Stimulated activated naive CD8-positive, alpha-beta T cell treated with anti-CD3 and anti-CD28 coated beads, Interleukin-15, amount 100 ng/mL, for 72 hours (primary cell): ENCODE measurements around the gene PLXND1.

Experiments used
- ATAC-seq: fragments of 150-1000 bp; cut with Tn5 transposase; 2 replicates; pipeline ENCODE4 v1.10.0; 2021; ENCODE audit warnings: mild to moderate bottlenecking, moderate library complexity
- DNase-seq, 2 donors: peaks; one replicate each; pipeline ENCODE4 v3.0.0; 2021 to 2022
- H3K27ac Mint-ChIP-seq, 2 donors: one replicate each; pipeline ENCODE4 v1.8.0; 2022; ENCODE audit warnings: mild to moderate bottlenecking in 2 of 2, mixed read lengths in 2 of 2, moderate library complexity in 2 of 2
- H3K27me3 Mint-ChIP-seq: one replicate; pipeline ENCODE4 v1.8.0; 2022; ENCODE audit warnings: mixed read lengths
- H3K4me1 Mint-ChIP-seq: one replicate; pipeline ENCODE4 v1.8.0; 2022; ENCODE audit warnings: mild to moderate bottlenecking, mixed read lengths
- H3K4me3 Mint-ChIP-seq, 2 donors: one replicate each; pipeline ENCODE4 v1.8.0; 2022; ENCODE audit warnings: mild to moderate bottlenecking in 2 of 2, mixed read lengths in 2 of 2, moderate library complexity in 1 of 2
- H3K9me3 Mint-ChIP-seq, 2 donors: one replicate each; pipeline ENCODE4 v1.8.0; 2022; ENCODE audit warnings: mixed read lengths in 2 of 2

PLXND1 gene

DNA sequence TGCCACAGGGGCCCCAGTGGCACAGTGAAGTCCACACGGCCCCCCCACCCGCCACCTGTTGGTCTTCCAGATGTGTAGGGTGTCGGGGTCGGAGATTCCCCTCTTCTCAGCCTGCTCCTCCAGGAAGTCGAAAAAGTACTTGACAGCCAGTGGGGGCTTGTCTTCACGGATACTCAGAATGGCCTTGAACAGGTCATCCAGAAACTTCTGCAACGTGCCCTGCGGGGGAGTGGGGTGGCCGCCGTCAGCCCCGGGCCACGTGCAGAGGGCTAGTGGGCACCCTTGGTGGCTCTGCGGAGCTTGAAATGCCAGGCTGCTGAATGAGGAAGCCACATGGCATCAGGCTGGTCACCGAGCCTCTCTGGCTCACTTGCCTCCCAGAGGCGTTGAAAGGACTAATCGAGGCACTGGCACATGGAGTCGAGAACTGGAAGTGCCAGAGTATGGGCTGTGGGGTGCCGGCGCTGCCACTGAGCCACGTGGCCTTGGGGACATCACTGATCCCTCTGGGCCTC, 46.9 kb downstream of the PLXND1 start:
- Mint-ChIP-seq H3K27ac (no peak overlapping the region), H3K4me1 (peaks cover 7% of the 10 kb centered on the region), H3K27me3 (peaks cover 6% of the 10 kb centered on the region), H3K9me3 (no peaks in the 10 kb centered on the region), H3K4me3 (no peak overlapping the region)
- DNase-seq (no peak), ATAC-seq (no peak)

DNA sequence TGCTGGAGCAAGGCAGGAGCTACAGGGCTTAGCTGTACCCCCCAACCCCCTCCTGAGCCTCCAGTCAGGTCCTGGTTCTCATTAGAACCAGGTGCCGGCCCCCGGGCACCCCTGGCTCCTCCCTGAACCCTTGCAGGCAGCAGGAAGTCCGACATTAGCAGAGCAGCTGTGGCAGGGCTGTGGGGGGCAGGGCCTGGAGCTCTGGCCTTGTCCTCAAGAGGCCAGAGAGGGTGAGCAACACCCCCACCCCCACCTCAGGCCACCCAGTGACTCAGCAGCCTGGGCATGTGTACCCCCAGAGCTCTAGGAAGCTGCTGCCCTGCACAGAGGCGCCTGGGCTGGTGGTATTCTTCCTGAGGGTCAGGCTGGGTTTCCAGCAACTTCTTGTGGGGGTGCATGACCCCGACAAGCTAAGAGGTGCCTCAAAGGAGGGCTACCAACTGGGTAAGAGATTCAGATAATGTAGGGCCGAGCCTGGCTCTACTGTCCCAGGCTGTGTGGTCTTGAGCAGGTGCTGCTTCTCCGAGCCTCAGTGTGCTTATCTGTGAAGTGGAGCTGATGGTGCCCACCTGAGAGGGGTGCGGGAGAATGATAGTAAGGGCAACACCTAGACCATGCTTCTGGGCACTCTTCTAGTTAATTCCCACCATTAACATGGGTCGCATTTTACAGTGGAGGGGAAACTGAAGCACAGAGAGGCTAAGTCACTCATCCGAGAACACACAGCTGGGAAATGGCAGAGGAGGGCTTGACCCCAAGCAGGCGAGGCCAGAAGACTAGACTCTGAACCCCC, 47.5 kb downstream of the PLXND1 start:
- ATAC-seq (no peak), DNase-seq (no peak)
- H3K27ac Mint-ChIP-seq = peak overlapping the region in 1 of 2 donors; percentile 46
- H3K4me1 Mint-ChIP-seq = peaks cover 13% of the 10 kb centered on the region
- no peaks in the 10 kb centered on the region for H3K9me3 Mint-ChIP-seq
- peaks cover 12% of the 10 kb centered on the region for H3K27me3 Mint-ChIP-seq
- H3K4me3 Mint-ChIP-seq = no peak overlapping the region

DNA sequence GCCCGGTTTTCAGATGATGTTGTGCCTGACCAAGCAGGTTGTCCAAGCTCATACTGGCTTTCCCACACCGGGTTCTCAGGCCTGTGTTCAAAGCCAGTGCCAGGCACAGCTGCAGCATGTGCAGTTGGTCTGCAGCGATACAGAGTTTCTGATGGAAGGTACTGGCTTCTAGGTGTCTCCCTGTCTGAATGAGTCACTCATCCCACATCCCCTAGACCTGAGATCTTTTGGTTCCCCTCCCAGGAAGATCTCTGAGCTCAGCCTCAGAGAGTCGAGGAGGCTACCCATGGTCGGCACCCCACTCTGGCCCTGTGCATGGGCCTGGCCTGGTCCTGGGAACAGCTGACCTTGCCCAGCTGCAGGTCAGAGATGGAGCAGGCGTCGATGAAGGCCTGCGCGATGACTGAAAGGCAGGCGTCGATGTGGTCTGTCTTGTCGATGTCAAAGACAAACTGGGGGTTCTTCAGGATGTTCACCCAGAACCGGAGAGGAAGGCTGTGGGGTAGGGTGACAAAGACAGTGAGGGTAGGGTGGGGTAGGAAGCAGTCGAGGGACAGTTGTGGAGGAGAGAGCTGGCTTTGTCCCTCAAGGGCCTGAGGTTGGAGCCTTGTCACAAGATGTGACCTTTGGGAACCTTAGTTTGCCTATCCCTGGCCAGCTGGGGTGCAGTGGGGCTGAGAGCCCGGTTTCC, 48.2 kb downstream of the PLXND1 start:
- DNase-seq (no peak), ATAC-seq (no peak)
- peaks cover 14% of the 10 kb centered on the region for H3K4me1 Mint-ChIP-seq
- H3K27me3 Mint-ChIP-seq = peaks cover 14% of the 10 kb centered on the region
- no peaks in the 10 kb centered on the region for H3K9me3 Mint-ChIP-seq
- H3K4me3 Mint-ChIP-seq = no peak overlapping the region
- H3K27ac Mint-ChIP-seq = no peak overlapping the region

DNA sequence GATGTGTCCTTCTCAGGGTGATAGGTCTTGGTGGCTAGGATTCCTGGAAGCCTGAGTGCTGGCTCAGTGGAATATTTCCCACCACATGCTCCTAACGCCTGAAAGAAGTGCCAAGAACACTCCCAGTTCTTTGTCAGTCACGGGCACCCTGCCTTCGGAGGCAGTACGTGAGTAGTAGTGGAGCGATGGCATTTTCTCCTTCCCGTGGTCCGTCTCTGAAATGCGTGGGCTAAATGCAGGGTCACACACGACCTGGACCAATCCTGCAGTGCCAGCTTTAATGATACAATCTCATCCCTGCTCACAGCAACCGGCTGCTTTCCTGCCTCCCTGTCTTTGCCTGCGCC, 49.0 kb downstream of the PLXND1 start:
- H3K27me3 Mint-ChIP-seq = peaks cover 21% of the 10 kb centered on the region
- peaks cover 19% of the 10 kb centered on the region for H3K4me1 Mint-ChIP-seq

DNA sequence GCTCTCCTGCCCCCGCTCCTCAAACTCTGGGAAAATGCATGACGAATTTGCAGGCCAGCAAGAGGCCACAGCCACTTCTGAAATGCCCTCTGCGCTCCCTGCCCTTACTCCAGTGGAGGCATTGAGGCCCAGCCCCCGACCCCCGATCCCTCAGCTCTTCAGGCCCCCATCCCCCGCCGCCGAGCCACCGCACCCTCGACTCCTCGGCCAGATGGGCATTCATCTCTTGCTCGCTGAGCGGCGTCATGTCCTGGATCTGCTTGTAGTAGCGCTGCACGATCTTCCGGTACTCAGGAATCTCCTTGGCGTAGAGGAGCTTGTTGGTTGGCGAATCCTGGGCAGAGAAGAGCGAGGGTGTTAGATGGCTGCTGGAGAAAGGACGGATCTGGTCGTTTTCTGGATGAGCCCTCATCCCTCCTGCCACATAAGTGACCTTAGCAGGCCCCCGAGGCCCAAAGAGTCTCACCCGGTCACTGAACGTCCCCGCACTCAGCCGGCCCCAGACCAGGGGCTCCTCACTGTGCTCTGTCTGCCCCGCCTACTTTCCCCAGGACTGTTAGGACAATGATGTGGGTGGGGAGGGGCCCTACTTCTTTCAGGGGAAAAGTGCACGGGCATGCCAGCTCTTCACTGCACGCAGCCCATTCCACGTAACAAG, 49.5 kb downstream of the PLXND1 start:
- H3K4me3 Mint-ChIP-seq = no peak overlapping the region
- peaks cover 19% of the 10 kb centered on the region for H3K4me1 Mint-ChIP-seq
- ATAC-seq = no peak
- no peaks in the 10 kb centered on the region for H3K9me3 Mint-ChIP-seq
- H3K27ac Mint-ChIP-seq = peak overlapping the region in 1 of 2 donors; percentile 33
- H3K27me3 Mint-ChIP-seq = peaks cover 23% of the 10 kb centered on the region
- no peak for DNase-seq

More for the DNA sequence above, 49.0 kb downstream of the PLXND1 start:
- H3K4me3 Mint-ChIP-seq = no peak overlapping the region
- ATAC-seq (no peak), DNase-seq (no peak)
- no peak overlapping the region for H3K27ac Mint-ChIP-seq
- H3K9me3 Mint-ChIP-seq = no peaks in the 10 kb centered on the region

DNA sequence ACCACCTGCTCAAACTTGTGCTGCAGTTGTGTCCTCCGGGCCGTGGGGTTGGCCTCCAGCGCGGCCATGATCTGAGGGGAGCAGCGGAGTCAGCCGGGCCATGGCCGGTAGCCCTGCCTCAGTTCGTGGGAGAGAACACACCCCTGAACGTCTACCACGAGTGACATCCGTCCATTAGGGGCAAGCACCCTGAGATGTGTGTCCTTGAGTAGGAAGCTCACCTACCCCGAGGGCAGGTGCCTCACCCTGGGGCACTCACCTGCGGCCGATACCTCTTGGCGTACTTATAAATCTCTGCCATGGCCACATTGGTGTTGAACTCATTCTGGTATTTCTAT, 50.1 kb downstream of the PLXND1 start:
- peaks cover 19% of the 10 kb centered on the region for H3K4me1 Mint-ChIP-seq
- H3K27me3 Mint-ChIP-seq = peaks cover 23% of the 10 kb centered on the region
- DNase-seq = no peak
- H3K27ac Mint-ChIP-seq = no peak overlapping the region
- H3K9me3 Mint-ChIP-seq = no peaks in the 10 kb centered on the region
- ATAC-seq = peak; percentile 4
- H3K4me3 Mint-ChIP-seq = no peak overlapping the region

DNA sequence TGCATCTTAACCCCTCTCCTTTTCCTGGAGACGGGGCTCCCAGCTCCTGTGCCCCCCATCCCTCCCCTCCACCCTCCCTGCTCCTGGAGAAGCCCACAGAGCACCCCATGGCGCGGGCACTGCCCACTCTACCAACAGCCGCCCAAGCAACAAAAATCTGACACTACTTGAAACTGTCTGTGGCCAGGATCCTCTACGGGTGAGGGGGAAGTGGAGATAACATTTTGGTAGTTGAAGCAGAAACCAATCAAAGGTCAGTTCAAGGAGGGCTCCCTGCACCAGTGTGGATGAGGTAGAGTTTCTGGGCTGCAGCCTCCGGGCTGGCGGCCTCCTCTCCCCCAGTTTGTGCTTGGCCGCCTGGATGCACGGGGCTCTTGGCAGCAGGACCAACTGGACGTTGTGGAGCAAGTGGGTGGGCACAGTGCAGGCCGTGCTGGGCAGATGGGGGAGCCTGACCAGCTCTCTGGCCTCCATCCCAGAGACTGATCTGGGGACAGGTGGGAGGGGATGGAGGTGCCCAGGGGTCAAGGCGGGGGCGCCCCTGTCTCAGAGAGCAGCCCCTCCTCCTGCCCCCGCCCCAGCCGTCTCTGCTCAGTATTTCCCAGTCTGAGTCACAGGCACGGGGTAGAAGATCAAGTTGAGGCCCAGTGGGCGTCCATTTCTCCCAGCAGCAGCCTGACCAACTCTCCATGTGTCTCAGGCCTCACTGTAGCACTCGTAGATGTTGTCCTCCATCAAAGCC, 50.7 kb downstream of the PLXND1 start:
- DNase-seq = no peak
- Mint-ChIP-seq H3K27ac (no peak overlapping the region), H3K27me3 (peaks cover 23% of the 10 kb centered on the region), H3K4me3 (no peak overlapping the region), H3K9me3 (no peaks in the 10 kb centered on the region), H3K4me1 (peaks cover 19% of the 10 kb centered on the region)
- ATAC-seq = peak; percentile 30

DNA sequence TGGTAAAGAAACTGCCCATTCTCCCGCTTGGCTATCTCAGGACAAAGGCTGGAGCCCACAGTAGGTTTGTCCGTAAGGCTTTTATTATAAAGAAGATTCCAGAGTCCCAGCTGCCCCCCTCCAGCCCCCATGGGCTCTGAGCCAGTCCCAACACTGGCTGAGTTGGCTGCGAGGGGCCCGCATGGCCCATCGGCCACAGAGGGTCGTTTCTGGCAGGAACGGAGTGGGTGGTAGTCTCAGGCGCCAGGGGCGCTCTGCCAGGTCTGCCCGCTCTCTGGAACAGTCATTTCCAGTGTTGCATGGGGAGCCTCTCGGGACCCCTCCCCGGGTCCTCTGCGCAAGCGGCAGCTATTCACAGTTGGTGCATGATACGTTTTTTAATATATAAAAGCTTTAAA, 51.3 kb downstream of the PLXND1 start:
- peaks cover 19% of the 10 kb centered on the region for H3K4me1 Mint-ChIP-seq
- H3K9me3 Mint-ChIP-seq = no peaks in the 10 kb centered on the region
- no peak overlapping the region for H3K4me3 Mint-ChIP-seq
- no peak for DNase-seq
- H3K27me3 Mint-ChIP-seq = peaks cover 23% of the 10 kb centered on the region
- H3K27ac Mint-ChIP-seq = no peak overlapping the region
- ATAC-seq = no peak

DNA sequence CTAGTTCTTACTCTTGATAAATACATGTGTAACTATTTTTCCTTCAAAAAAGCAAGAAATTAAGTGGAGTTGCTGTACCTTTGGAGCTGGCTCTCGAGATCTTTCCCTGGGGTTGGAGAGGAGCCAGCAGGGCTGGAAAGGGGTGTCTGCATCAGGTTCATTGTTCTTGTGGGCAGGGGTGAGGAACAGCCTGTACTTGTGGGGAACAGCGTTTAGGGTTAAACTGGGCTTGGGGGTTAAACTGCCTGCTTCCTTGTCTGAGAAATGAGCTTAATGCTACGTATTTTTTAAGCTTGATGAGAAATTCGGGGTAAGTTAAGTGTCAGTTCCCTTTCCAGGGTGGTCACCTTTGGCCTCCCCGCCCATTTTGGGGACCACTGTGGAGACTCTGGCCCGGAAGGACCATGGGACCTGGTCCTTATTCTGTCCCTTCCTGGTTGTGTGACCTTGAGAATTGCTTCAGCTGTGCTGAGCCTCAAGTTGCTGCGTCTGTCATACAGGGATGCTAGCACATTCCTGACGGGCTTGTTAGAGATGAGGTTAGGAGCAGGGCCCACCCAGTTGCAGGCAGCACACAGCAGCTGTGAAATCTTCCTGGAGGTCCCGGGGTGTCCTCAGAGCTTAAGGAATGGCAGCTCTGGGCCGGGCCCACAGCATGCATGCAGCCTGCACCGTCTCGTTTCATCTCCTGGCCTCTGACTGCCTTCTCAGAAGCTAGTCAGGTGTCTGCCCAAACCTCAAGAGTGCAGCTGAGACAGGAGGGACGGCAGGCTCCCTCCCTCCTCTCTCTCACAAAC, 51.9 kb downstream of the PLXND1 start:
- ATAC-seq = no peak
- peaks cover 23% of the 10 kb centered on the region for H3K27me3 Mint-ChIP-seq
- peaks cover 19% of the 10 kb centered on the region for H3K4me1 Mint-ChIP-seq
- DNase-seq = no peak
- no peaks in the 10 kb centered on the region for H3K9me3 Mint-ChIP-seq
- no peak overlapping the region for H3K4me3 Mint-ChIP-seq
- H3K27ac Mint-ChIP-seq = peak overlapping the region in 1 of 2 donors; percentile 79

DNA sequence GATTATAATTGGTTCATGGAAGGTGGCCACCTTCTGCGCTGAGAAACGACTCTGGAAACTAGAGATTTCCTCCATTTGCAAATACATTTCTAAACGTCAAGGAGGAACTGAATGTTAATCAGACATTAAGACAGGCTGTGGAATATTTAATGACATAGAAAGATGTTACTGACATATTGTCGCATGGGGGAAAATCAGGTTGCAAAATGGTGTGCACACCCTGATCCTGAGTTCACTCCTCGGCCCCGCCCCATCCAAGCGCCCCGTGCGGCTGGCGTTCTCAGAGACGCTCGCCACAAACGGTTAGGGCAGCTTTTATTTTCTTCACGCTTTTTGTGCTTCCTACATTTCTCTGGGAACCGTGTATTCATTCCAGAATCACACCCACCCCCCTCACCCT, 52.8 kb downstream of the PLXND1 start:
- Mint-ChIP-seq H3K27me3 (peaks cover 23% of the 10 kb centered on the region), H3K9me3 (no peaks in the 10 kb centered on the region), H3K4me3 (peak overlapping the region in 1 of 2 donors; percentile 20), H3K4me1 (peaks cover 19% of the 10 kb centered on the region), H3K27ac (no peak overlapping the region)
- ATAC-seq (no peak), DNase-seq (no peak)

DNA sequence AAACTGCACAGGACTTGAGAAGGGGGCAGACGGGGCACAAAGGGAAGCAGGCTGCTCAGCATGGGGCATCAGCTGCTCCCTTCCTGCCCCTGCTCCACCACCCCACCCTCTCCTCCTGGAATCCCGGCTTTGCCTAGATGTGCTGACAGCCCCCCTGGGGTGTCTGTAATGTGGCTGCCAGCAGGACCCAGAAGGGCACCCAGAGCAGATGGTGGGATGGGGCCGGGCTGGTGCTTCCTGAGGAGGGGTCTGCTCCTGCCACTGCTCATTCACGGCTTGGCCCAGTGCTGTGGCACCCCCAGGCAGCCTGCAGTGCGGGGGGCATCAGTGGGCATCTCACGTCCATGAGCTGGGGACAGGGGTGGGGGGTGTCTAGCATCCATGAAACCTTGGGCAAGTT, 53.3 kb downstream of the PLXND1 start:
- no peak for DNase-seq
- Mint-ChIP-seq H3K27ac (no peak overlapping the region), H3K9me3 (no peaks in the 10 kb centered on the region), H3K4me3 (no peak overlapping the region), H3K27me3 (peaks cover 23% of the 10 kb centered on the region), H3K4me1 (peaks cover 15% of the 10 kb centered on the region)
- no peak for ATAC-seq

DNA sequence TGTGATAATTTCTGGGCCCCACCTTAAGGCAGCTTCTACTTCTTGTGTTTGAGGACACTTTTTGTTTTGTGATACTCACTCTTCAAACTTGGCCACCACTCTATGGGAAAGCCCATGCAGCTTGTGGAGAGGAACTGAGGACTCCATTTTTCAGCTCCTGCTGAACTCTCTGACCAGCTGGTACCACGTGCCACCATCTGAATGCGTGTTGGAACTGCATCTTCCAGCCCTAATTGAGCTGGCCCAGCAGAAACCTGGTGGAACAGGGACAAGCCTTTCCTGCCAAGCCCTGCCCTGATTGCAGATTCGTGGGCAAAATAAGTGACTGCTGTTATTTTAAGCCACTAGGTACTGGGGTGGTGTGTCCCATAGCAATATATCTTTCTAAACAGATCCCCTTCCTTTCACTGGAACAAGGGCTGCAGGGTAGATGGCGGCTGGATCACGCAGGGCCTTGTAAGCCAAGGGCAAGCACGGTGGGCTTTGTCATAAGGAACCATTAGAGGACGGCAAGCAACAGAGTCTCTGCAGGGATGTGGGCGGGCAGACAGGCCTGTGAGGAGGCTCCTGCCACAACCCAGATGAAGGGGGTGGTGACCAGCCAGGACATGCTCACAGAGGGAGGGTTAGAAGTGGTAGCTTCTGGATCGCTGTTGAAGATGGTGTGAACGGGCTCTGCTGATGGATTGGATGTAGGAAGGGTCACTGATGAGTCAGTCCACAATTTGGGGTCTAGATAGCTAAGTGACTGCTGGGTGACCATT, 54.0 kb downstream of the PLXND1 start:
- Mint-ChIP-seq H3K27me3 (peaks cover 23% of the 10 kb centered on the region), H3K4me1 (peaks cover 12% of the 10 kb centered on the region), H3K27ac (no peak overlapping the region), H3K4me3 (no peak overlapping the region), H3K9me3 (no peaks in the 10 kb centered on the region)
- no peak for DNase-seq
- ATAC-seq = no peak

DNA sequence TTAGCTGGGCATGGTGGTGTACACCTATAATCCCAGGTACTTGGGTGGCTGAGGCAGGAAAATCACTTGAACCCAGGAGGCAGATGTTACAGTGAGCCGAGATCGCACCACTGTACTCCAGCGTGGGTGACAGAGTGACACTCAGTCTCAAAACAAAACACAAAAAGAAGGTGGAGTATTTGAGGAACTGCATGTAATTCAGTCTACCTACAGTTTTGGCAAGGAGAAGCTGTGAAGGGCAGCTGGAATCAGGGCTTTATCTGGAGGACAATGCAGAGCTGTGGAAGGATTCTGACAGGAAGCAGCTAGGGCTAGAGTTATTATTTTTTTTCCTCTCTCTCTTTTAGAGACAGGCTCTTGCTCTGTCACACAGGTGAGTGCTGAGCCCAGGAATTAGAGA, 56.7 kb downstream of the PLXND1 start:
- no peak for DNase-seq
- no peaks in the 10 kb centered on the region for H3K9me3 Mint-ChIP-seq
- ATAC-seq = no peak
- H3K4me3 Mint-ChIP-seq = no peak overlapping the region
- no peak overlapping the region for H3K27ac Mint-ChIP-seq
- peaks cover 12% of the 10 kb centered on the region for H3K4me1 Mint-ChIP-seq
- H3K27me3 Mint-ChIP-seq = peaks cover 19% of the 10 kb centered on the region

DNA sequence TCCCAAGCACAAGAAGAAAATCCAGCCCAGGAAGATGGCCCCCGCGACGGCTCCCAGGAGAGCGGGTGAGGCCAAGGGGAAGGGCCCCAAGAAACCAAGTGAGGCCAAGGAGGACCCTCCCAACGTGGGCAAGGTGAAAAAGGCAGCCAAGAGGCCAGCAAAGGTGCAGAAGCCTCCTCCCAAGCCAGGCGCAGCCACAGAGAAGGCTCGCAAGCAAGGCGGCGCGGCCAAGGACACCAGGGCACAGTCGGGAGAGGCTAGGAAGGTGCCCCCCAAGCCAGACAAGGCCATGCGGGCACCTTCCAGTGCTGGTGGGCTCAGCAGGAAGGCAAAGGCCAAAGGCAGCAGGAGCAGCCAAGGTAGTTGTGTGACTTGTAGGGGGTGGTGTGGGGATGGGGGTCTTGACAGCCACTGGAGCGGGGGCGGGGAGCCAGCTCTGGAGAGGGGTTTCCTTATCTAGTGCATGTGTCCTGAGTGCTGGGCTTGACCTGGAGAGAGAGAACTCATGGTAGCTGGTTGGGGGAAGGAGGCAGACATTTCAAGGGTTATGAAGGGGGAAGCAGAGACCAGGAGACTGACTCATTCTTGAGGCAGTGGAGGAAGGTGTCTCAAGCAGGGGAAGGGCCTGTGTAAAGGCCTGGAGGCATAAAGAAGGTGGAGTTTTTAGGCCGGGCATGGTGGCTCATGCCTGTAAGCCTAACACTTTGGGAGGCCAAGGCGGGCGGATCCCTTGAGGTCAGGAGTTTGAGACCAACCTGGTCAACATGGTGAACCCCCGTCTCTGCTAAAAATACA, 57.3 kb downstream of the PLXND1 start:
- H3K27ac Mint-ChIP-seq = peak overlapping the region in 1 of 2 donors; percentile 42
- H3K9me3 Mint-ChIP-seq = no peaks in the 10 kb centered on the region
- H3K4me3 Mint-ChIP-seq = no peak overlapping the region
- H3K27me3 Mint-ChIP-seq = peaks cover 13% of the 10 kb centered on the region
- peaks cover 8% of the 10 kb centered on the region for H3K4me1 Mint-ChIP-seq
- DNase-seq = no peak
- no peak for ATAC-seq
